K562 (cell line): ENCODE results near the gene RPS8. TPM values are rescaled to one million over a fixed set of nuclear protein-coding genes. Genes with fewer than 3 reads are reported as not detected.

Experiments used
- ATAC-seq: fragments of 200-7000 bp; cut with Tn5 transposase; 3 replicates; pipeline ENCODE4 v1.9.1; 2020; ENCODE audit warnings: moderate library complexity
- BruUV-seq: library from RNA; stranded (reverse); fragments of 400-500 nt; replicated peaks from 2 replicates; lab custom pipeline; 2021; lab: Mats Ljungman, UMichigan
- CTCF ChIA-PET: fragments of 300-600 bp; formaldehyde crosslinking; extraction: SDS; loops from one replicate; lab custom pipeline; 2021; ENCODE audit warnings: low intra/inter-chr PET ratio; lab: Yijun Ruan, JAX
- POLR2A ChIA-PET: fragments of 300-600, 350-650 bp; sonication (Branson Sonifier 250); formaldehyde crosslinking; extraction: SDS; loops from one replicate; lab custom pipeline; 2021; ENCODE audit warnings: antibody characterized with exemption, inconsistent platforms; lab: Yijun Ruan, JAX
- DNase-seq, 4 experiments: peaks; one replicate each; pipeline versions ENCODE4 v3.0.0 to v3.0.0-alpha.2; 2011 to 2018; ENCODE audit warnings: low spot score in 3 of 4, mixed read lengths in 3 of 4; ENCODE audit errors: extremely low read depth in 1 of 4
- FAIRE-seq: peaks from 2 replicates; lab custom pipeline; 2011; peaks lifted over from hg19 to GRCh38; lab: Jason Lieb, UNC
- H2AFZ ChIP-seq: 2 replicates; pipeline ENCODE4 v1.6.0; 2011; ENCODE audit warnings: low read depth, low read length, control low read depth, inconsistent platforms
- H3K27ac ChIP-seq: fragments of 200-600 bp; 3 replicates; pipeline ENCODE4 v1.8.0; 2011; ENCODE audit warnings: low read depth, mild to moderate bottlenecking, control low read depth, inconsistent platforms, low read length, moderate library complexity, mixed read lengths; ENCODE audit errors: extremely low read depth
- H3K27me3 ChIP-seq, 2 experiments: fragments of 300-600 bp in 1 of 2; 2 replicates in 1 of 2; 3 replicates in 1 of 2; pipeline versions ENCODE4 v1.6.0 to v1.8.0; 2011; ENCODE audit warnings: inconsistent platforms in 2 of 2, low read length in 2 of 2, mild to moderate bottlenecking in 1 of 2, mixed read lengths in 1 of 2, moderate library complexity in 1 of 2; ENCODE audit not compliant: control insufficient read depth in 2 of 2, insufficient read depth in 2 of 2
- H3K36me3 ChIP-seq: fragments of 300-600 bp; 3 replicates; pipeline ENCODE4 v1.8.0; 2011; ENCODE audit warnings: mild to moderate bottlenecking, low read length, inconsistent platforms; ENCODE audit not compliant: control insufficient read depth, insufficient read depth
- H3K4me1 ChIP-seq, 2 experiments: fragments of 200-600 bp in 1 of 2; replicated peaks in 1 of 2; 2 replicates in 1 of 2; 3 replicates in 1 of 2; pipeline versions ENCODE4 v1.5.1 to v1.8.0; 2011; ENCODE audit warnings: inconsistent platforms in 2 of 2, low read length in 2 of 2, mild to moderate bottlenecking in 1 of 2, mixed read lengths in 1 of 2, moderate library complexity in 1 of 2; ENCODE audit not compliant: control insufficient read depth in 2 of 2, insufficient read depth in 2 of 2
- H3K4me2 ChIP-seq: 2 replicates; pipeline ENCODE4 v1.6.1; 2011; ENCODE audit warnings: low read length, control low read depth, inconsistent platforms, mixed read lengths; ENCODE audit not compliant: insufficient read depth
- H3K4me3 ChIP-seq: fragments of 200-600 bp; sonication (generic), shearing (Covaris generic); 2 replicates; pipeline ENCODE4 v1.5.1; 2016; ENCODE audit warnings: control low read depth, inconsistent platforms
- H3K79me2 ChIP-seq: fragments of 200-600 bp; 3 replicates; pipeline ENCODE4 v1.8.0; 2011; ENCODE audit warnings: low read length, inconsistent platforms; ENCODE audit not compliant: control insufficient read depth, insufficient read depth
- H3K9ac ChIP-seq, 2 experiments: 2 replicates each; pipeline versions ENCODE4 v1.6.0 to v1.6.1; 2011; ENCODE audit warnings: low read depth in 2 of 2, low read length in 2 of 2, control low read depth in 1 of 2, inconsistent platforms in 1 of 2, mild to moderate bottlenecking in 1 of 2, mixed read lengths in 1 of 2; ENCODE audit not compliant: insufficient read depth in 1 of 2
- H3K9me1 ChIP-seq: one replicate; pipeline ENCODE4 v1.6.0; 2011; ENCODE audit warnings: inconsistent platforms, mild to moderate bottlenecking, low read length, moderate library complexity; ENCODE audit not compliant: control insufficient read depth, insufficient read depth
- H3K9me3 ChIP-seq: replicated peaks from 2 replicates; pipeline ENCODE4 v1.5.1; 2011; ENCODE audit warnings: low read depth, low read length, inconsistent platforms; ENCODE audit not compliant: control insufficient read depth, insufficient read depth
- H4K20me1 ChIP-seq: replicated peaks from 2 replicates; pipeline ENCODE4 v1.6.1; 2011; ENCODE audit warnings: low read length, inconsistent platforms, mixed read lengths; ENCODE audit not compliant: control insufficient read depth, insufficient read depth
- CBX1 ChIP-seq: sonication (generic); IDR thresholded peaks from 2 replicates; pipeline ENCODE4 v1.6.1; 2016; ENCODE audit warnings: antibody characterized with exemption, low read depth, mild to moderate bottlenecking
- CBX5 ChIP-seq: IDR thresholded peaks from 2 replicates; pipeline ENCODE4 v1.6.1; 2014; ENCODE audit warnings: low read depth, borderline replicate concordance
- CHD2 ChIP-seq: IDR thresholded peaks from 2 replicates; pipeline ENCODE4 v1.6.1; 2011; ENCODE audit warnings: low read depth, low read length
- CHD4 ChIP-seq: fragments of 200-600 bp; sonication (generic); IDR thresholded peaks from 3 replicates; pipeline ENCODE4 v1.6.1; 2012; ENCODE audit warnings: low read depth, mild to moderate bottlenecking, mixed read lengths, low read length, inconsistent platforms; ENCODE audit not compliant: insufficient read depth, insufficient replicate concordance, poor library complexity, severe bottlenecking
- GTF2E2 ChIP-seq: fragments of 200-800 bp; sonication (Bioruptor generic); IDR thresholded peaks from 2 replicates; pipeline ENCODE4 v1.6.1; 2016; ENCODE audit warnings: missing genetic modification characterization, missing compliant biosample characterization
- MBD2 ChIP-seq: sonication (generic); IDR thresholded peaks from 2 replicates; pipeline ENCODE4 v1.6.1; 2016; ENCODE audit warnings: low read depth, borderline replicate concordance
- NBN ChIP-seq: fragments of 450-650 bp; IDR thresholded peaks from 2 replicates; pipeline ENCODE4 v1.6.1; 2016; ENCODE audit warnings: low read depth, mild to moderate bottlenecking
- NFE2 ChIP-seq: IDR thresholded peaks from 2 replicates; pipeline ENCODE4 v1.6.1; 2014; ENCODE audit warnings: antibody characterized with exemption, low read depth
- NR2C1 ChIP-seq, 2 experiments: fragments of 450-650 bp; IDR thresholded peaks; 2 replicates each; pipeline ENCODE4 v1.6.1; 2017; ENCODE audit warnings: mild to moderate bottlenecking in 2 of 2, antibody characterized with exemption in 1 of 2, inconsistent platforms in 1 of 2, missing compliant biosample characterization in 1 of 2, missing genetic modification characterization in 1 of 2
- NUFIP1 ChIP-seq: fragments of 450-650 bp; IDR thresholded peaks from 2 replicates; pipeline ENCODE4 v1.6.1; 2018; ENCODE audit not compliant: partially characterized antibody
- POLR2G ChIP-seq: fragments of 200-400 bp; formaldehyde crosslinking; IDR thresholded peaks from 2 replicates; pipeline ENCODE4 v1.6.1; 2017; ENCODE audit warnings: low read depth, mild to moderate bottlenecking, antibody characterized with exemption, low read length, moderate library complexity
- POLR2H ChIP-seq: IDR thresholded peaks from 2 replicates; pipeline ENCODE4 v1.6.1; 2016; ENCODE audit warnings: missing genetic modification characterization, low read depth, mild to moderate bottlenecking, control low read depth, missing compliant biosample characterization, moderate library complexity
- PPARD ChIP-seq: fragments of 250-450 bp; sonication (Bioruptor Pico); IDR thresholded peaks from 2 replicates; pipeline ENCODE4 v1.8.0; 2022; ENCODE audit warnings: inconsistent platforms, mild to moderate bottlenecking, moderate library complexity
- SMARCA5 ChIP-seq: fragments of 450-650 bp; IDR thresholded peaks from 2 replicates; pipeline ENCODE4 v1.6.1; 2016
- ZNF77 ChIP-seq: fragments of 250-450 bp; sonication (Bioruptor Pico); IDR thresholded peaks from 2 replicates; pipeline ENCODE4 v1.5.0; 2020
- WGBS: fragments of 100-300 bp; shearing (Covaris generic); methylation state at CpG from one replicate; pipeline ENCODE4 v1.1.6; 2016; ENCODE audit warnings: low coverage, mixed read lengths; ENCODE audit not compliant: insufficient coverage; ENCODE audit errors: missing lambda C conversion rate; 5-methylcytosine and 5-hydroxymethylcytosine counted together
- in situ Hi-C: fragments of 300-500 bp; cut with MboI; formaldehyde crosslinking; loops from 4 replicates; pipeline ENCODE4 v1.15.0; 2018; ENCODE audit warnings: inconsistent platforms, mixed read lengths
- intact Hi-C: fragments of 100-400 bp; cut with micrococcal nuclease; formaldehyde crosslinking; loops from 2 replicates; pipeline ENCODE4 v1.14.2; 2022
- polyA plus RNA-seq, 8 experiments: library from polyadenylated mRNA; depleted of rRNA in 4 of 8; stranded (reverse) in 5 of 8; unstranded in 3 of 8; fragments of >200 nt; fragmentation: Nextera tagmentation in 2 of 8; fragmentation: Illumina TruSeq in 1 of 8; extraction: Ambion mirVana in 2 of 8; extraction: Trizol in 1 of 8; gene quantifications; 2 replicates each; pipeline versions ENCODE4 v1.2.1 to v1.2.3, GENCODE V29; 2011 to 2014; ENCODE audit warnings: inconsistent platforms in 1 of 8, missing spikeins in 1 of 8
- total RNA-seq, 7 experiments: library from RNA; depleted of rRNA in 6 of 7; stranded (reverse); fragments of >200 nt in 6 of 7; fragmentation: Illumina TruSeq in 2 of 7; extraction: Trizol in 2 of 7; gene quantifications; 2 replicates each; pipeline versions ENCODE4 v1.2.1 to v1.2.3, GENCODE V29; 2011 to 2021; ENCODE audit warnings: low replicate concordance in 1 of 7
- TF ChIP-seq, protein P1 (sequence below): sonication (generic); formaldehyde crosslinking; IDR thresholded peaks from 2 replicates; pipeline ENCODE4 v1.8.0; 2023; ENCODE audit warnings: missing genetic modification reagents, mild to moderate bottlenecking, borderline replicate concordance
- TF ChIP-seq, protein P2 (sequence below): fragments of 450-650 bp; conservative IDR thresholded peaks from 2 replicates; pipeline ENCODE4 v1.6.1; 2016; ENCODE audit warnings: missing genetic modification characterization, low read depth, mild to moderate bottlenecking, control low read depth, missing compliant biosample characterization

RPS8 gene
- total and polyA plus RNA-seq, 9 of the 15 experiments (the other 6 are each of a cell fraction or from before 2014, with no cell fraction given): 2,431 to 4,168 (median 3,109) TPM

DNA sequence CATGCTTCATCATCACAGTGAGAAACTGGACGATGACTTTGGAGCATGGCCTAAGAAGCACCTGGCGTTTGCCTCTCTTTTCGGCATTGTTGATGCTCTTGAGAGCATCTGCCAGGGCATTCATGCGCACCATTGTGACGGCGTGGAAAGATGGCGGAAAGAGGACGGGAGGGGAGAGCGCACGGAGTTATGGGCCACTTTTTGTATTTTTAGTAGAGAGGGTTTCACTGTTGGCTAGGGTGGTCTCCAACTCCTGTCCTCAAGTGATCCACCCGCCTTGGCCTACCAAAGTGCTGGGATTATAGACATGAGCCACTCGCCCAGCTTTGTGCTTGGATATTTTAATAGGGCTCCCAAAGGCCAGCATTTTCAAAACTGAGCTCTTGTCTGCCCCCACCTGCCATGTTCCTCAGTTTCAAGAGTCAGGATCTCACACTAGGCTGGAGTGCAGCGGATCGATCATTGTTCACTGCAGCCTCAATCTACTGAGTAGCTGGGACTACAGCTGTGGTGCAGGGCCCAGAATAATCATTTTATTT is 5.3 kb downstream of the RPS8 start:
- Histone ChIP-seq H3K9me1 (peaks cover 10% of the 10 kb centered on the region), H3K4me1 (peaks cover 13 to 20% of the 10 kb centered on the region in 2 experiments), H4K20me1 (peaks cover 31% of the 10 kb centered on the region), H3K79me2 (peaks cover 36% of the 10 kb centered on the region), H2AFZ (no peak overlapping the region), H3K27ac (peak overlapping the region; percentile 11; the same call in 1 of the 3 replicates), H3K27me3 (no peaks in the 10 kb centered on the region), H3K9me3 (no peaks in the 10 kb centered on the region), H3K4me3 (no peak overlapping the region), H3K36me3 (peaks cover 60% of the 10 kb centered on the region), H3K4me2 (no peak overlapping the region), H3K9ac (no peak overlapping the region)
- DNase-seq (peak in 1 of 4 experiments; percentile 51), ATAC-seq (peak; percentile 42), FAIRE-seq (no peak)
- ChIA-PET POLR2A (interaction anchor here (0.9 to 11.6 kb wide), 15 partner anchors 8 to 951 kb away, joined by 3 to 253 read pairs (median 4); partner anchors contain the start of genes BEST4, BTBD19, PLK3 and UROD), CTCF (no interaction called here)
- in situ Hi-C loops: no loop called here
- WGBS: 90% methylated on average over 14 of the region's 14 CpGs
- BruUV-seq: no TSS peak
- intact Hi-C loops: no loop called here
- TF ChIP-seq CBX1 (no peak), NFE2 (no peak), CBX5 (no peak), NUFIP1 (no peak), PPARD (CRISPR knock-in tag) (no peak), CHD2 (no peak; the same call in 1 of the 2 replicates), POLR2H (tag) (no peak), MBD2 (no peak), CHD4 (no peak), NBN (no peak), GTF2E2 (tag) (no peak), POLR2G (peak; percentile 41; the same call in 1 of the 2 replicates), NR2C1 (IDR thresholded peaks at IDR 0.05) (no peak), NR2C1 (tag; IDR thresholded peaks at IDR 0.05) (no peak), SMARCA5 (no peak), ZNF77 (CRISPR knock-in tag) (no peak)
- TF ChIP-seq, protein P1, sequence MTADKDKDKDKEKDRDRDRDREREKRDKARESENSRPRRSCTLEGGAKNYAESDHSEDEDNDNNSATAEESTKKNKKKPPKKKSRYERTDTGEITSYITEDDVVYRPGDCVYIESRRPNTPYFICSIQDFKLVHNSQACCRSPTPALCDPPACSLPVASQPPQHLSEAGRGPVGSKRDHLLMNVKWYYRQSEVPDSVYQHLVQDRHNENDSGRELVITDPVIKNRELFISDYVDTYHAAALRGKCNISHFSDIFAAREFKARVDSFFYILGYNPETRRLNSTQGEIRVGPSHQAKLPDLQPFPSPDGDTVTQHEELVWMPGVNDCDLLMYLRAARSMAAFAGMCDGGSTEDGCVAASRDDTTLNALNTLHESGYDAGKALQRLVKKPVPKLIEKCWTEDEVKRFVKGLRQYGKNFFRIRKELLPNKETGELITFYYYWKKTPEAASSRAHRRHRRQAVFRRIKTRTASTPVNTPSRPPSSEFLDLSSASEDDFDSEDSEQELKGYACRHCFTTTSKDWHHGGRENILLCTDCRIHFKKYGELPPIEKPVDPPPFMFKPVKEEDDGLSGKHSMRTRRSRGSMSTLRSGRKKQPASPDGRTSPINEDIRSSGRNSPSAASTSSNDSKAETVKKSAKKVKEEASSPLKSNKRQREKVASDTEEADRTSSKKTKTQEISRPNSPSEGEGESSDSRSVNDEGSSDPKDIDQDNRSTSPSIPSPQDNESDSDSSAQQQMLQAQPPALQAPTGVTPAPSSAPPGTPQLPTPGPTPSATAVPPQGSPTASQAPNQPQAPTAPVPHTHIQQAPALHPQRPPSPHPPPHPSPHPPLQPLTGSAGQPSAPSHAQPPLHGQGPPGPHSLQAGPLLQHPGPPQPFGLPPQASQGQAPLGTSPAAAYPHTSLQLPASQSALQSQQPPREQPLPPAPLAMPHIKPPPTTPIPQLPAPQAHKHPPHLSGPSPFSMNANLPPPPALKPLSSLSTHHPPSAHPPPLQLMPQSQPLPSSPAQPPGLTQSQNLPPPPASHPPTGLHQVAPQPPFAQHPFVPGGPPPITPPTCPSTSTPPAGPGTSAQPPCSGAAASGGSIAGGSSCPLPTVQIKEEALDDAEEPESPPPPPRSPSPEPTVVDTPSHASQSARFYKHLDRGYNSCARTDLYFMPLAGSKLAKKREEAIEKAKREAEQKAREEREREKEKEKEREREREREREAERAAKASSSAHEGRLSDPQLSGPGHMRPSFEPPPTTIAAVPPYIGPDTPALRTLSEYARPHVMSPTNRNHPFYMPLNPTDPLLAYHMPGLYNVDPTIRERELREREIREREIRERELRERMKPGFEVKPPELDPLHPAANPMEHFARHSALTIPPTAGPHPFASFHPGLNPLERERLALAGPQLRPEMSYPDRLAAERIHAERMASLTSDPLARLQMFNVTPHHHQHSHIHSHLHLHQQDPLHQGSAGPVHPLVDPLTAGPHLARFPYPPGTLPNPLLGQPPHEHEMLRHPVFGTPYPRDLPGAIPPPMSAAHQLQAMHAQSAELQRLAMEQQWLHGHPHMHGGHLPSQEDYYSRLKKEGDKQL (CRISPR knock-in tag): no peak
- TF ChIP-seq, protein P2, sequence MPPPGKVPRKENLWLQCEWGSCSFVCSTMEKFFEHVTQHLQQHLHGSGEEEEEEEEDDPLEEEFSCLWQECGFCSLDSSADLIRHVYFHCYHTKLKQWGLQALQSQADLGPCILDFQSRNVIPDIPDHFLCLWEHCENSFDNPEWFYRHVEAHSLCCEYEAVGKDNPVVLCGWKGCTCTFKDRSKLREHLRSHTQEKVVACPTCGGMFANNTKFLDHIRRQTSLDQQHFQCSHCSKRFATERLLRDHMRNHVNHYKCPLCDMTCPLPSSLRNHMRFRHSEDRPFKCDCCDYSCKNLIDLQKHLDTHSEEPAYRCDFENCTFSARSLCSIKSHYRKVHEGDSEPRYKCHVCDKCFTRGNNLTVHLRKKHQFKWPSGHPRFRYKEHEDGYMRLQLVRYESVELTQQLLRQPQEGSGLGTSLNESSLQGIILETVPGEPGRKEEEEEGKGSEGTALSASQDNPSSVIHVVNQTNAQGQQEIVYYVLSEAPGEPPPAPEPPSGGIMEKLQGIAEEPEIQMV (tag): no peak
